ENCODE data around the gene PRDM7.

DNA sequence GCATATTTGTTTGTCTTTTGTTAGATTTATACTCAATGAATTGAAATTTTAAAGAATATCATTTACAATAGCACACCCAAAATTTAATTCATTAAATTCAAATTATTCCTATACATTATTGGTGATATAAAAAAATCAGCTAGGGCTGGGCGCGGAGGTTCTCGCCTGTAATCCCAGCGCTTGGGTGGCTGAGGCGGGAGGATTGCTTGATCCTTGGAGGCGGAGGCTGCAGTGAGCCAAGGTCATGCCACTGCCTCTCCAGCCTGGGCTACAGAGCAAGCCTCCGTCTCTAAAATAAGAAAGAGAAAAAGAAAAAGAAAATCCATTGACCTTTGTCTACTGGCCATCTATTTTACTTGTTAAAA, 4.5 kb upstream of the PRDM7 start:
- TF ChIP-seq, protein P1, sequence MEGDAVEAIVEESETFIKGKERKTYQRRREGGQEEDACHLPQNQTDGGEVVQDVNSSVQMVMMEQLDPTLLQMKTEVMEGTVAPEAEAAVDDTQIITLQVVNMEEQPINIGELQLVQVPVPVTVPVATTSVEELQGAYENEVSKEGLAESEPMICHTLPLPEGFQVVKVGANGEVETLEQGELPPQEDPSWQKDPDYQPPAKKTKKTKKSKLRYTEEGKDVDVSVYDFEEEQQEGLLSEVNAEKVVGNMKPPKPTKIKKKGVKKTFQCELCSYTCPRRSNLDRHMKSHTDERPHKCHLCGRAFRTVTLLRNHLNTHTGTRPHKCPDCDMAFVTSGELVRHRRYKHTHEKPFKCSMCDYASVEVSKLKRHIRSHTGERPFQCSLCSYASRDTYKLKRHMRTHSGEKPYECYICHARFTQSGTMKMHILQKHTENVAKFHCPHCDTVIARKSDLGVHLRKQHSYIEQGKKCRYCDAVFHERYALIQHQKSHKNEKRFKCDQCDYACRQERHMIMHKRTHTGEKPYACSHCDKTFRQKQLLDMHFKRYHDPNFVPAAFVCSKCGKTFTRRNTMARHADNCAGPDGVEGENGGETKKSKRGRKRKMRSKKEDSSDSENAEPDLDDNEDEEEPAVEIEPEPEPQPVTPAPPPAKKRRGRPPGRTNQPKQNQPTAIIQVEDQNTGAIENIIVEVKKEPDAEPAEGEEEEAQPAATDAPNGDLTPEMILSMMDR (IDR thresholded peaks at IDR 0.05) = no peak
- TF ChIP-seq POLR2A (IDR thresholded peaks at IDR 0.05) = no peak
- no peak for TF ChIP-seq POLR2AphosphoS5 (IDR thresholded peaks at IDR 0.05)
- no peak for TF ChIP-seq EP300 (IDR thresholded peaks at IDR 0.05; ENCODE audit: low read depth)
